A204.1 (cell line): Measurements from ENCODE around the gene TSPAN15.

ENCODE experiments used
- FAIRE-seq: peaks from 2 replicates; lab custom pipeline; 2012; peaks lifted over from hg19 to GRCh38; lab: Jason Lieb, UNC

TSPAN15 gene

DNA sequence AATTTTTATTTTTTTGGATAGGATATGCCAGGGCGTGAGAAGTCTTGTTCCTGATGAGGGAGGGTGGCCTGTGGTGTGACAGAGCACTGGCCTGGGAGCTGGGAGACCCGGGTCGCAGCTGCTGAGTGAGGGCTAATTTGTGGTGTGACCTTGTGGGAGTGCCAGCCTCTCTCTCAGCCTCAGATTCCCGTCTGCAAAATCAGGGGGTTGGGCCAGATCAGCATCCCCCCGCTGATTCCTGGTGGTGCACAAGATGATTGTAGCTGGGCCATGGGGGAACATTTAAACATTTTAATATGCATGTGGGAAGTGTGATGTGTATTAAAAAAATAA lies 14.9 kb downstream of the TSPAN15 start:
- FAIRE-seq = no peak

- FAIRE-seq = no peak
Observed at GRCh38 chr10:69466689-69467088, 15.4 kb downstream of the TSPAN15 start.

GRCh38 chr10:69467928-69468750 lies 16.9 kb downstream of the TSPAN15 start:
- no peak for FAIRE-seq

DNA sequence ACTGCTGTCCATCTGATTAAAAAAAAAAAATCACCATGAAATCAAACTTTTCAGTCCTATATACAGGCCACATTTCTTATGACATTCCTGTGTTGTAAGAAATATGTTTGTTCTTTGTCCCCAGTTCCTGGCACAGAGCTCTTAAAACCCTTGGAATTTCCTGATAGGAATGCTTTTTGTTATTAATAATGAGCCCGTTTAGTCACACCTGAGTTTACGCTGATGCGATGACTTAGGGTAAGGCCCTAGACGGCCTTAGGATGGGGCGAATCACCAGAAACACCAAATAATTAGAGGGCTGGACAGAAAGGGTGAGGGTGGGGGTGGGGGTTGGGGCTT lies 17.5 kb downstream of the TSPAN15 start:
- FAIRE-seq = no peak

DNA sequence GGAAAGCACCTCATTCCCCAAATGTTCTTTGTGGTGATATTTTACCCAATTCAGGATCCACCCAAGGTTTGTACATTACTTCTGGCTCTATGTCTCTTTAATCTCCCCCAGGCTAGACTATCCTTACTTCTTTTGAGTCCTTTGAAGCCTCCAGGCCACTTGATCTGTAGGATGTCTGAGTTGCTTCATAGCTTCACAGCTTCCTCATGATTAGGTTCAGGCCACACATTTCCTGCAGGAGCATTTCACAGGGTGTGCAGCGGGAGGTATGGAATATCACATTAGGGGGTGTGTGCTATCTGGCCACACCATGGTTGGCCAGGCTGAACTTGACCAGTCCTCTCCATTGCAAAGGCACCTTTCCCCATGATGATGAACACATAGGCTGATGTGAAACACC lies 18.7 kb downstream of the TSPAN15 start:
- FAIRE-seq = no peak

GRCh38 chr10:69470463-69471384 lies 19.5 kb downstream of the TSPAN15 start:
- FAIRE-seq = no peak

DNA sequence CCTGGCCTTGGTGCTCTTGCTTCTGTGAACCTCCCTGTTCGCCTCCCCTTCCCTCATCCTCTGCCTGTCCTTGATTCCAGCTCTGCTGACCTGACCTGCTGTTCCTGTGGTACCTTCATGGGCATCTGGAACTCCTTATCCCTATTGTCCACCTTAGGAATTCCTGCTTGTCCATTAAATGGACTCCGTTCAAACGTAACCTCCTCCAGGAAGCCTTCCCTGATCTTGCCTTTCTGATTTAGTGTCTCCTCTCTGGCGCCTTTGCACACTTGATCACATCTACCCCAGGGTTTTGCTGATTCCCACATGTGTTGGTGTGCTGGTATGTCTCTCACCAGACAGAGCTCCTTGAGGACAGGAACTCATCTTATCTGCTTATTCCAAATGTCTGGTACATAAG lies 20.9 kb downstream of the TSPAN15 start:
- no peak for FAIRE-seq

DNA sequence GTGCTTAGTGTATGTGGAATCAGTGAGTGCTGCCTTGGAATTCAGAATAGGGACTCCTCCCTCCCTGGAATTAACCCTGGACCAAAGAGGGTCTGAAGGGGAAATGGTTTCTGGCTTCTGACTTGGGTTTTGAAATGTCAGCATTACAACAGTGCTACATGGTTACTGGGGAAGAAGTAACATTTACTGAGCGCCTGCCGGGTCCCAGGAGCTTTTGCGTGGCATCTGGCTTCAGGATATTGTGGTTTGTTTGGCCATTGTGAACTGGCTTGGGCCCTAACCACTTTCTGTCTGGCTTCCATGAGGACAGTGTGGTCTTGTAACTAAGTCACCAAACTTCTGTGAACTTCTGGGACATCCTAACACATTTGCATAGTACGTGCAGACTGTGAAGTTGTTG lies 21.3 kb downstream of the TSPAN15 start:
- no peak for FAIRE-seq

- FAIRE-seq = no peak
Observed at GRCh38 chr10:69473304-69473990, 22.2 kb downstream of the TSPAN15 start.

GRCh38 chr10:69474742-69475432 lies 23.6 kb downstream of the TSPAN15 start:
- FAIRE-seq = no peak

- FAIRE-seq = no peak
Observed at GRCh38 chr10:69475433-69475830, 24.2 kb downstream of the TSPAN15 start.

DNA sequence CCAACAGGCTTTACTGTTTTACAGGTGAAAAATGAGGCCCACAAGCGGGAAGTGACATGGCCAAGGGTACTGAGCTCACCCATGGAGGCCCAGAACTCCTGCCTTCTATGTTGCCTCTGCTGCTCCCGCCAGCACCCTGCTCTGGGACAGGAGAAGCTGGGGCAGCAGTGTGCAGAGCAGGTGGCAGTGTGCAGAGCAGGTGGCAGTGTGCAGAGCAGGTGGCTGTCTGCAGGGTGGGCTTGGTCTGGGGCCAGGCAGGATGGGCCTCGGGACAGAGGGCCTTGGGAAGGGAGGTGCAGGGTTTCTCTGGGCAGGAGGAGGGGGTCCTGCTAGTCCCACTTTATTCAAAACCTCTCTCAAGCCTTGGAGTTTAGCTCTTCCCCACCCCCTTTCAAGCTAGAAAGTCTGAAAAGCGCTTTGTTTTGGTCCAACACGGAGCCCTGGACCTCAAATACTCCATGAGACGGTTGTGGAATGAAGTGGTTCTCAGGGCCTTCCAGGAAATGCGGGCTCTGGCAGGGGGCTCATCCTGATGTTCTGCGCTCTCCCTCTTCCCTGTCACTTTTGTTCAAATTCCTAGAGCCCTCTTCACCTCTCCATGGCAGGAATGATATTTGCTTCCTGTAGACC lies 26.8 kb downstream of the TSPAN15 start:
- FAIRE-seq = no peak

GRCh38 chr10:69479240-69480067 lies 28.2 kb downstream of the TSPAN15 start:
- FAIRE-seq = no peak

- FAIRE-seq = no peak
Observed at GRCh38 chr10:69480068-69480412, 28.8 kb downstream of the TSPAN15 start.

DNA sequence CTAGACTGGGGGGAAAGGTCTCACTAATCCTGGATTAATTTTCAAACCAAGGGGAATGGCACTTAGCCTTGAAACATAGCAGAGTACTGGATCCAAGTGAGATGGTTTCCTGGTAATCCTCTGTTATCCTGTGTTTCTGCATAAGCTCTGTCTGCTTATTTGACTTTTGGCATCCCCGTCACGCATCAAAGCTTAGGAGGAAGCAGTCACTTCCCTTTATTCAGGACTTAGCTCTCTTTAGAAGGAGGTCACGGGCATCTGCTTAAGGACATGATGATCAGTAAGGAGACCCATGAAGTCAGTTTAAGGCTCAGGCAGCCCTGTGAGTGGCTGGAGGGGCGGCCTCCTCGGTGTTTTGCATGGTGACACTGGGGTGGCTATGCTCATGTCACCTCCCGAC lies 30.0 kb downstream of the TSPAN15 start:
- no peak for FAIRE-seq

GRCh38 chr10:69481811-69482524 lies 30.7 kb downstream of the TSPAN15 start:
- no peak for FAIRE-seq

DNA sequence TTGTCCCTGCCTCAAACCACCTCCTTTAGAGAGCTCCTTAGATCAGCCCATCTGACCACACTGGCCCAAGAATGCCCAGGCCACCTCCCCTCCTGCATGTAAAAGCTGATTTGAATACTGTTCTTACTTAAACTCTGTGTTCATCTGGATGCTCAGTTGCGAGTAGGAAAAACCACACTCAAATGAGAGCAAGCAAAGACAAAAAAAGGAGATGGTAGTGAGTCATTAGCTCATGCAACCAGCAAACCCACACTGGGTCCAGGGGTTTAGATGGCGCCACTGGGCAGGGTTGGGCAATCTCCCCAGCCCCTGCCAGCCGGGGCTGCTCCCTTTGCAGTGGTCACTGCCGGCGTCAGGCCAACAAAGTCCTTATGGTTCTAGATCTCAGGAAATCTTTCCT lies 32.7 kb downstream of the TSPAN15 start:
- FAIRE-seq = no peak

- FAIRE-seq = no peak
Observed at GRCh38 chr10:69484736-69485135, 33.5 kb downstream of the TSPAN15 start.

DNA sequence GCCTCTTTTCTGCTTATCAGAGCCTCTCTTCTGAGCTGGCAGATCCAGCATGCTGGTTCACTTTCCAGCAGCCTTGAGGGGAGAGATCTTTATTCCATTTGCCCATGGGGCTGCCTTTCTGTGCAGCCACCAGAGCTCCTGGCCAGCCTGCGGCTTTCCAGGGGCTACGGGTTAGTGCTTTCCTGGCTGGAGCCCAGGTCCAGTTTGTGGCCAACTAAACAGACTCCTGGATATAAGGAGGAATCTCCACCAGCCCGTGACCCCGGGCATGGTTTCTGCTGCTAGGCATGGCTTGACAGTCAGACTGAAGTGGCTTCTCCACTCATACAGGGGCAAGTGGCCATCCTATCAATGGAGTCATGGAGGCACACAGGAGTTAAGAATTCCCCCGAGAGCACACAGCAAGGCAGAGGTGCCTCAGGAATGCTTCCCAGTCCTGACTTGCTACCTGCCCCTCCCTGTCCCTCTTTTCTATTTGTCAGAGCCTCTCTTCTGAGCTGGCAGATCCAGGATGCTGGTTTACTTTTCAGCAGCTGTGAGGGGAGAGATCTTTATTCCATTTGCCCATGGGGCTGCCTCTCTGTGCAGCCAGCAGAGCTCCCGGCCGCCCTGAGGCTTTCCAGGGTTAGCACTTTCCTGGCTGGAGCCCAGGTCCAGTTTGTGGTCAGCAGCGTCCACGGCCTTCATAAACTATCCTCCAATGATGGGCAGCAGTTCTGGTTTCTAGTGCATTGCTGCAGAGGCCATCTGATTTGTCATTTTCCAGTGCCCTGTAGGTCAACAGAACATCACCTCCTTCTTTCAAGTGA lies 35.9 kb downstream of the TSPAN15 start:
- no peak for FAIRE-seq
